Astrocyte (in vitro differentiated cells and primary cell): ENCODE data around the gene FOXD4. TPM values are rescaled to one million over a fixed set of nuclear protein-coding genes. Genes with fewer than 3 reads are reported as not detected.
"Not testable (repeated sequence)": the region's sequence is repeated elsewhere in the genome, so short reads cannot be mapped to it uniquely, and the experiment has no call there.

Experiments used
- DNase-seq: peaks from one replicate; pipeline ENCODE4 v3.0.0-alpha.2; 2010; ENCODE audit warnings: low read depth
- FAIRE-seq: peaks from 2 replicates; lab custom pipeline; 2011; peaks lifted over from hg19 to GRCh38; lab: Jason Lieb, UNC
- H2AFZ ChIP-seq: 2 replicates; pipeline ENCODE4 v1.6.0; 2012; ENCODE audit warnings: low read depth, low read length, inconsistent platforms
- H3K27ac ChIP-seq: 2 replicates; pipeline ENCODE4 v1.5.1; 2011; ENCODE audit warnings: low read depth, low read length, inconsistent platforms
- H3K27me3 ChIP-seq: 2 replicates; pipeline ENCODE4 v1.6.0; 2011; ENCODE audit warnings: low read length, inconsistent platforms; ENCODE audit not compliant: insufficient read depth
- H3K36me3 ChIP-seq: 2 replicates; pipeline ENCODE4 v1.5.1; 2011; ENCODE audit warnings: low read length, inconsistent platforms; ENCODE audit not compliant: insufficient read depth
- H3K4me1 ChIP-seq: 2 replicates; pipeline ENCODE4 v1.5.1; 2011; ENCODE audit warnings: low read length, inconsistent platforms; ENCODE audit not compliant: insufficient read depth
- H3K4me2 ChIP-seq: 2 replicates; pipeline ENCODE4 v1.6.0; 2012; ENCODE audit warnings: low read length, inconsistent platforms
- H3K4me3 ChIP-seq: 2 replicates; pipeline ENCODE4 v1.5.1; 2011; ENCODE audit warnings: low read depth, mild to moderate bottlenecking, low read length, inconsistent platforms; ENCODE audit not compliant: insufficient read depth
- H3K79me2 ChIP-seq: 2 replicates; pipeline ENCODE4 v1.6.0; 2012; ENCODE audit warnings: mild to moderate bottlenecking, low read length, inconsistent platforms; ENCODE audit not compliant: insufficient read depth
- H3K9ac ChIP-seq: 2 replicates; pipeline ENCODE4 v1.6.0; 2012; ENCODE audit warnings: mild to moderate bottlenecking, low read length, inconsistent platforms
- H3K9me3 ChIP-seq: 2 replicates; pipeline ENCODE4 v1.5.1; 2012; ENCODE audit warnings: low read depth, mild to moderate bottlenecking, low read length, inconsistent platforms; ENCODE audit not compliant: insufficient read depth
- H4K20me1 ChIP-seq: 2 replicates; pipeline ENCODE4 v1.6.0; 2012; ENCODE audit warnings: low read length, inconsistent platforms; ENCODE audit not compliant: insufficient read depth
- H3K27ac Mint-ChIP-seq: one replicate; pipeline ENCODE4 v1.8.0; 2021; ENCODE audit warnings: mild to moderate bottlenecking, mixed read lengths; ENCODE audit not compliant: unreplicated experiment
- H3K27me3 Mint-ChIP-seq: one replicate; pipeline ENCODE4 v1.8.0; 2021; ENCODE audit warnings: low read depth, mixed read lengths; ENCODE audit not compliant: unreplicated experiment
- H3K36me3 Mint-ChIP-seq: one replicate; pipeline ENCODE4 v1.8.0; 2021; ENCODE audit warnings: low read depth, mixed read lengths; ENCODE audit not compliant: unreplicated experiment
- H3K4me1 Mint-ChIP-seq: one replicate; pipeline ENCODE4 v1.8.0; 2021; ENCODE audit warnings: low read depth, mixed read lengths; ENCODE audit not compliant: unreplicated experiment
- H3K4me3 Mint-ChIP-seq: one replicate; pipeline ENCODE4 v1.8.0; 2021; ENCODE audit warnings: mild to moderate bottlenecking, moderate library complexity, mixed read lengths; ENCODE audit not compliant: unreplicated experiment
- H3K9me3 Mint-ChIP-seq: one replicate; pipeline ENCODE4 v1.8.0; 2021; ENCODE audit warnings: mild to moderate bottlenecking, mixed read lengths; ENCODE audit not compliant: unreplicated experiment
- total RNA-seq: library from RNA; stranded (reverse); gene quantifications from 2 replicates; pipeline ENCODE4 v1.2.1, GENCODE V29; 2021

FOXD4 gene
- total RNA-seq, 1 donor from 2014 or later = 0.45 TPM

DNA sequence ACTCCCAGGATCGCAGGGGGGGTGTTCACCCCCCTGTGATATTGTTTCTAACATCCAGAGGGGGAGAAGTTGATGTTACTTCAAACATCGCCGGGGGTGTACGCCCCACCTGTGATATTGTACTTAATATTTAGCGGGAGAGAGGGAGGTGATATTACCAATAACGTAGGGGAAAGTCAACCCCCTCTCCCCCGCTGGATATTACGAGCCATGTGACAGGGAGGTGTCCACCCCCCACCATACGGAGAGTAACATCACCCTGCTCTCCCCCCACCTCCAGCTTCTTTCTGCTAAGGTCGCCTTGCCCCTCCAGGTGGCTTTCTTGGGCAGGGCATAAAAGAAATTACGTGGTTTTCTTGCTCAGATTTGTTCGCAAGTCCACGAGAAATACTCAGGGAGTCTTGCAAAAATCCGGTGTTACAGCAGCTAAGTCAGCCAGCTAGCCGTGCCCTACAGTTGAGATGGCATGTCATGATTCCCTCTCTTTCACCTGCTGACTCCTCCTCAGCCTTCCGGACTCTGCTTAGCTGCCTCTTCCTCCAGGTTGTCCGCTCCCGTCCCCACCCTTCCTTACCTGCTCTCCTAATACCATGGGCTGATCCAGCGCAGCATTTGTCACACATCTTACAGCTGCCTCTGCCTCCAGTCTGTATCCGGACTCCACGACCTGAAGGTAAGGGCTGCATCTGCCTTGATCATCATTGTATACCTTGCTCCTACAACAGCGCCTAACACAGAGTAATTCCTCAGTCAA lies 9.3 kb downstream of the FOXD4 start:
- H3K27ac ChIP-seq, H3K36me3 Mint-ChIP-seq, H3K4me3 ChIP-seq, H3K9ac ChIP-seq, FAIRE-seq, H3K79me2 ChIP-seq, DNase-seq, H2AFZ ChIP-seq, H3K4me1 Mint-ChIP-seq, H3K4me3 Mint-ChIP-seq, H3K4me1 ChIP-seq, H3K27ac Mint-ChIP-seq, H4K20me1 ChIP-seq, H3K9me3 ChIP-seq, H3K36me3 ChIP-seq, H3K9me3 Mint-ChIP-seq, H3K4me2 ChIP-seq: not testable (repeated sequence)
- peaks cover 52% of the 10 kb centered on the region for H3K27me3 Mint-ChIP-seq
- H3K27me3 ChIP-seq = peaks cover 10% of the 10 kb centered on the region

DNA sequence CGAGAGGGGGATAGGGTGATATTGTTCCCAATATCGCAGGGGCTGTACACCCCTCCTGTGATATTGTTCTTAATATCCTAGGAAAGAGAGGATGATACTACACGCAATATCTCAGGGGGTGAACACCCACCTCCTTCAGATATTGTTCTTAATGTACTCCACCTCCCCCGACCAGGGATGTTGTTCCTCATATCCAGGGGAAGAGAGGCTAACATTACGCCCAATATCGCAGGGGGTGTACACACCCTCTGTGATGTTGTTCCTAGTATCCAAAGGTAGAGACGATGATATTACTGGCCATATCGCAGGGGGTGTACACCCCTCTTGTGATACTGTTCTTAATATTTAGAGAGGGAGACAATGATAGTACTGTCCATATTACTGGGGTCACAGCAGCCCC lies 12.2 kb downstream of the FOXD4 start:
- not testable (repeated sequence) for H3K36me3 Mint-ChIP-seq, FAIRE-seq, H4K20me1 ChIP-seq, H3K36me3 ChIP-seq, H3K9me3 ChIP-seq, H3K27me3 ChIP-seq, H3K4me3 ChIP-seq, H3K4me2 ChIP-seq, H3K4me3 Mint-ChIP-seq, H2AFZ ChIP-seq, H3K4me1 Mint-ChIP-seq, H3K27ac ChIP-seq, H3K79me2 ChIP-seq, H3K27ac Mint-ChIP-seq, DNase-seq, H3K4me1 ChIP-seq, H3K9ac ChIP-seq, H3K9me3 Mint-ChIP-seq
- H3K27me3 Mint-ChIP-seq = peaks cover 56% of the 10 kb centered on the region

DNA sequence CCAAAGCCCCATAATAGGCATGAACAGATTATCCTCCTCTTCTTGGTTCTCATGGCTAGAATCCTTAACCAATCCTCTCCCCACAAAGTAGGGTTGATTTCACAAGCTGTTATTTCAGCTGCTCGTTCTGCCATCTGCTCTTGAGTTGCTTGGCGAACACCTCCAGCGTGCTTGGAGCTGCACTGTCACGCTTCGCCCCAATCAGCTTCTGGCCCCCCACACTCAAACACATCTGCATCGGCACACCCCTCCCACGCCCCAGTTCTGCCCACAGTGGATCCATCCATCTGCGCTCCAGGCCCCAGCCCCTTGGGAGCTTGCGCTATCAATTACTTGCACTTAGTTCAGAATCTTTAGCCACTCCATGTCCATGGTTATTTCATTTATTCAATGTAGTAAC lies 17.8 kb downstream of the FOXD4 start:
- not testable (repeated sequence) for H3K4me1 ChIP-seq, H3K79me2 ChIP-seq, H3K27ac ChIP-seq, H4K20me1 ChIP-seq, H3K4me2 ChIP-seq, H3K4me1 Mint-ChIP-seq, FAIRE-seq, H3K27ac Mint-ChIP-seq, DNase-seq, H3K4me3 ChIP-seq, H3K36me3 ChIP-seq, H3K27me3 ChIP-seq, H3K9me3 Mint-ChIP-seq, H3K9me3 ChIP-seq, H3K4me3 Mint-ChIP-seq, H2AFZ ChIP-seq, H3K36me3 Mint-ChIP-seq, H3K9ac ChIP-seq
- peaks cover 23% of the 10 kb centered on the region for H3K27me3 Mint-ChIP-seq

DNA sequence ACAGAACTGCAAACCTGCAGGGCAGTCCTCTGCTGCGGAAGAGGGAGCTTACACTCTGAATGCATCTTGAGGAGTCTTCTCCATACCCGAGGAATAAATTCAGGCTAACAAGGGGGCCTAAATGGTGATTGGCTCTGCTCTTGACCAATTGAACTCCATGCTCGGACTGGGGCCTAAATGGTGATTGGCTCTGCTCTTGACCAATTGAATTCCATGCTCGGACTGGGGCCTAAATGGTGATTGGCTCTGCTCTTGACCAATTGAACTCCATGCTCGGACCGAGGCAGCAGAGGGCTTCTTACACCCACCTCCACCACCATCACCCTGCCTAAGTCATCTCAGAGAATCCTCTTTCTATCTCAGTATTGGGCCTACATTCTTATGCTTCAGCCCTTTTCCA lies 18.4 kb downstream of the FOXD4 start:
- not testable (repeated sequence) for H3K9me3 ChIP-seq, DNase-seq

DNA sequence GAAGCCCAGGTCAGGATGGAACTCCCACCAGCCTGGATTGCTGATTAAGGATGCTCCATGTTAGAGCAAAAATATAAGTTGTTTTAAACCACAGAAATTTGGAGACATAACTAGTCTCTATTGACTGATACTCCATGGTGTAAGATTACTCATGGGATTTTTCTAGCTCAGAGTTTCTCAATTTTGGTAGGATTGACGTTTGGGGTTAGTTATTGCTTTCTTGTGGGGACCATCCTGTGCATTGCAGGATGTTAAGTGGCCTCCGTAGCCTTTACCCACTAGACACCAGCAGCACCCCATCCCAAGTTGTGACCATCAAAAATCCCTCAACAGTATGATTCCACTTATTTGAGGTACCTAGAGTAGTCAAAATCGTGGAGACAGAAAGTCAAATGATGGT lies 19.4 kb downstream of the FOXD4 start:
- not testable (repeated sequence) for H3K4me2 ChIP-seq, H2AFZ ChIP-seq, H3K27ac ChIP-seq, H3K4me3 Mint-ChIP-seq, H3K36me3 Mint-ChIP-seq, H3K4me1 ChIP-seq, H3K27me3 ChIP-seq, H3K9ac ChIP-seq, H3K9me3 Mint-ChIP-seq, H3K79me2 ChIP-seq, FAIRE-seq, H4K20me1 ChIP-seq, DNase-seq, H3K27ac Mint-ChIP-seq, H3K9me3 ChIP-seq, H3K4me1 Mint-ChIP-seq, H3K4me3 ChIP-seq, H3K36me3 ChIP-seq
- peaks cover 14% of the 10 kb centered on the region for H3K27me3 Mint-ChIP-seq

More for the DNA sequence above, 18.4 kb downstream of the FOXD4 start:
- not testable (repeated sequence) for H3K36me3 ChIP-seq, H3K9me3 Mint-ChIP-seq, H3K9ac ChIP-seq, H3K79me2 ChIP-seq, H2AFZ ChIP-seq, H3K27ac Mint-ChIP-seq, FAIRE-seq, H3K27ac ChIP-seq, H3K27me3 ChIP-seq, H3K4me1 Mint-ChIP-seq, H3K4me1 ChIP-seq, H4K20me1 ChIP-seq, H3K4me2 ChIP-seq, H3K4me3 ChIP-seq, H3K36me3 Mint-ChIP-seq, H3K4me3 Mint-ChIP-seq
- peaks cover 23% of the 10 kb centered on the region for H3K27me3 Mint-ChIP-seq

DNA sequence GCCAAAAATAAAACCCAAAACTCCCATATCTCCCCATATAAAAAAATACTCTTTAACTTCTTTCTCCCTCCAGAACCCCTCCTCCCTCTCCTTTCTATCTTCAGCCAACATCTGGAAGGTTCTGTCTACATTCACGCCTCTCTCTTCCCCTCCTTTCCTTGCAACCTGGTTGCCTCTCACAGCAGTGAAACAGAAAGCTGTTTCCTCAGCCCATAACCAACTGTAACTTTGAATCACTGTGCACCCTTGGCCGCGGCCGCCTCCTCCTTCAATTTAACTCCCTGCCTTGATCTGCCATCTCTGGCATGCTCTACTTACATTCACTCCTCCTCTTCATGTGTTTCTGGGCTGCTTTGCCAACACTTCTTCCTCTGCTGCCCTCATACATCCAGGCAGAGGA lies 23.2 kb downstream of the FOXD4 start:
- not testable (repeated sequence) for H3K9me3 ChIP-seq, H3K4me3 Mint-ChIP-seq, H3K27ac ChIP-seq, H3K4me1 Mint-ChIP-seq, H3K27me3 ChIP-seq, H3K9me3 Mint-ChIP-seq, H3K36me3 ChIP-seq, H4K20me1 ChIP-seq, H3K9ac ChIP-seq, H3K36me3 Mint-ChIP-seq, H3K4me1 ChIP-seq, H3K27ac Mint-ChIP-seq, FAIRE-seq, H3K4me2 ChIP-seq, DNase-seq, H2AFZ ChIP-seq, H3K4me3 ChIP-seq, H3K27me3 Mint-ChIP-seq, H3K79me2 ChIP-seq
